GM21723 (cell line): ENCODE results near the gene LYZL1.
"Not testable (repeated sequence)": the region's sequence is repeated elsewhere in the genome, so short reads cannot be mapped to it uniquely, and the experiment has no call there.

Experiments
- ATAC-seq: cut with Tn5 transposase; IDR thresholded peaks from one replicate; pipeline ENCODE4 v1.9.1; 2021; ENCODE audit warnings: mild to moderate bottlenecking, moderate library complexity; ENCODE audit not compliant: unreplicated experiment

The LYZL1 gene

DNA sequence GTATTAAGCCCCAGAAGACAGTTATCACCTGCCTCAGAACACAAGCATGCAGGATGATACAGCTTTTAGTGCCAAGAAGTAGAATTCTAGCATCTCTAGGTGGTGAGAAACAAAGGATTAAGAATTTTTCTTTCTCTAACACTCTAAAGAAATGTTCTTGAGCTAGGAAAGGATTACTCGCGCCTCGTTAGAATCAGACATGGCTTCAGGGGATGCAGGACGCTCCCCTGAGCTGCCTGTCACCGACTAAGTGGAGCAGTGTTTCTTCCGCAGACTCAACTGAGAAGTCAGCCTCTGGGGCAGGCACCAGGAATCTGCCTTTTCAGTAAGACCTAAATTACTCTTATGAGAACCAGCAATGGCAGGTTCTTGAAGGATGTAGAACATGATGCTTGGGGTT, at the start of gene LYZL1:
Gene LYZL1 (plus strand): TSS at position 165 of the 400 bp plus-strand sequence. CDS start 2,798 bp downstream, outside the sequence.
- ATAC-seq, result not testable (repeated sequence)

DNA sequence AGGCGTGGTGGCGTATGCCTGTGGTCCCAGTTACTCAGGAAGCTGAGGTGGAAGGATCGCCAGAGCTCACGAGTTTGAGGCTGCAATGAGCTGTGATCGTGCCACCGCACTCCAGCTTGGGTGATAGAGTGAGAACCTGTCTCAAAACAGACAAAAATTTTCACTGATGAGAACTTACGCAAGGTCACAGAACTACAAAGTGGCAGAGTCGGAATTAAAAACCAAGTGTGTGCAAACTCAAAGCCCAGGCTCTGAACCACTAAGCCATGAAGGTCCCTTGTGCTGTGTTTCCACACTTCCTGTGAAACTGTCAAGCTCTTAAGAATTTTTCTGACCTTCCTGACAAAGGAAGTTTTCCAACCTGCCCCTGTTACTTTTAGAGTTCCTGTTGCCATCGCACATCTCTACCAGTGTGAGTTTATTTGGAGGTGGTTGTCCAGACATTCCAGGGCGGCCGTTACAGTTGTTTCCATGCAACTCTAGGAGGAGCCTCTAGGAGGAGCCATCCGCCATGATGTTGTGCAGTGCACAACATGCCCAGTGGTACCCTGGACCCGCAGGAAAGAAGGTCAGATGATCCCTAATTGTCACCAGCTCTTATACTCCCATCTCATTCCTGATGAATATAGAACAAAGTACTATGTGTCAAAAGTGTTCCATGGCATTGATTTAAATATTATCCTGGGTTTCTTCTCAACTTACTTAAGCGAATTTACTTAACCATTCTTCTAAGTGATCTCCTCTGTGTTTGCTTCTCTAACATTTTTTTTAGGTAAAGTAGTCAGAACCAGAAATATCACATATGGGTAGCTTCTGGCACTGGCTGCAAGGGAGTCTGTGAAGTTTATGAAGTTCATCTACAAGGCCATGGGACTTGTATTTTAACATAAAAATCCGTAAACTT, 49.0 kb upstream of the LYZL1 start:
- ATAC-seq, result no peak

DNA sequence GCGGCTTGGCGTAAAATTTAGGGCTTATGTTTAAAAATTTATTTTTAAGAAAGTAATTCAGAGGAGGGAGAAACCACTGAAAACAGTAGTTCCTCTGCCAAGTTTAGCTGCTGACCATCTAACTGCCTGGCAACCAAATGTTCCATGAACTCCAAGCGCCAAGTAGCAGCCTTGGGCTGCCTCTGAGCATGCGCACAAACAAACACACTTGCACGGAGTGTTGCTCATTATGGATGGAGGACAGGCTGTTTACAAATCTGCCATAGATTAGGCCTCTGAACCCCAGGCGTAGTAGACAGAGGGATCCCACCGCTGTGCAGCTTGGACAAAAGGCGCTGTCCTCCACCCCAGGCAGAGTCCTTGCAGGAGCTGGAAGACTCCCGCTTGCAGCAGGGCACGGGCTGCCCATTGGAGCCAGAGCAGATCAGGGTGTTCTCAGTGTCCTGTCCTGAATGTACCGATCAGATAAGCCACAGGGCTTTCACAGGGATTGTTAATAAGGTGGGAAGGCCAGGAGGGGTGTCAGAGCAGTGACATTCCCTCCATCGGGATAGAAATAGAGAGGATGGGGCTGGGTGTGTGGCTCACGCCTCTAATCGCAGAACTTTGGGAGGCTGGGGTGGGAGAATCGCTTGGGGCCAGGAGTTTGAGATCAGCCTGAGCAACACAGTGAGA, 47.7 kb upstream of the LYZL1 start:
- no peak for ATAC-seq

DNA sequence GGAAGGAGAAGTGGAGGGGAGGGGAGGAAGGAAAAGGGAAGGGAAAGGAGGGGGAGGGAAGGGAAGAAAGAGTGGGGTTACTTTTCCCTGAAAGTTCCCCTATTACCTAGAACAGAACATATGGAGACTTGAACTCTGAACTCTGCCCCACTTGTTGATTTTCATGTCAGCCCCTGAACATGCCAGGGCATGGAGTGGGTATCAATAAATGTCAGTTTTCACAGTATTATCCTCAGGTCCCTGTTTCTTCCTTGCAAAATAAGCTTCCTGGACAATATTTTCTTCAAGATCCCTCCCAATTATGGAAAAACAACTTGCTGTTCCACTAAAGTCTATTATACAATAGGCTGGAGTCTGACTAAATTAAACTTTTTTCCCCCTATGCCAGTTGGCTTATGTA, 46.9 kb upstream of the LYZL1 start:
- no peak for ATAC-seq

DNA sequence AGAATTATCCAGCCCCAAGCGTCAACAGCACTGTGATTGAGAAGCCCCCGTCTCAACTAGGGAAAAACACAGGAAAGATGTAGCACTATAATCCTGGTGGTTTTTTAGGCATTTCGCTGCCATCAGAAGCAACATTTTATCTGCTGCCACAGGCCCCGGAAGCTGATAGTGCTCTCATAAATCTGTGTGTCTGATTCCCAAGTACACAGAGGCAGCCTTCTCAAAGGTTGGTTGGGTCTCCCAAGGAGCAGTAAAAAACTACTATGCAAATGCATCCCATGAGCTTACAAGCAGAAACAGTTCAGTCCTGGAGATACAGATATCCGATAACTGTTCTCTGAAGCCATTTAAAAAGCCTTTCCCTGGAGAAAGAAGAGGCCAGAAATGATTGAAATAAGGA, 45.8 kb upstream of the LYZL1 start:
- ATAC-seq, result no peak

DNA sequence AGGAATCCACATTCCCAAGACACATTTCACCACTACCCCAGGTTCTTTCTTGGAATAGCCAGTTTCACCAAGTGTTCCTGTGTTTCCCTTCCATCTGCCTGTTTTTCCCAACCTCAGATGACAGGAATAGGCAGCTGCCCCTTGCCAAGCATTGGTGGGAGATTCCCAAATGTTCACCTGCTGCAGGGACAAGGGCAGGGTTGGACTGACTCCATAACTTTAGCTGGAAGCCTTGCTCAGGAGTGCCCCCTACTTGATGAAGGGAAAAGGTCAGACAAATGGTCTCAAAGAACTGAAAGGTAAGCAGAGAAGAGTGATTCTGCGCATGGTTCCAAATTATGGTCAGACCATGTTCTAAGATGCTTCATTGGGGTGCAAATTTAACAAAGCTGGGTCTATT, 45.1 kb upstream of the LYZL1 start:
- no peak for ATAC-seq

DNA sequence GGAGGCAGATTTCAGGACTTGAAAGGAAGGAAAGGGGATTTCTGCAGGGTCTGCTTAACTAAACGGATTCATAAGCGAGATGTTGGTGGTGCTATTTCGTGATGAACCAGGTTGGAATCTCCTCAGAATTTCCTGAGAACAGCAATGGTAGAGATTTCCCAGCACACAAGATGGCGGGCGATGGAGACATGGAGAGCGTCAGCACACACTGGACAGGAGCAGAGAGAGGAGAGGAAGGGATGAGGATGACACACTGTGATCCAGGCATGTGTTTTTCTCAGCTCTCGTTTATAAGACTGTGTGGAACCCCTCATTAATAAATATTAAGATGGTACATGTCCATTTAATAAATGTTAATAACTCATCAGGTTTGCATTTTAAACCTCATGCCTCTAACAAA, 43.9 kb upstream of the LYZL1 start:
- no peak for ATAC-seq

DNA sequence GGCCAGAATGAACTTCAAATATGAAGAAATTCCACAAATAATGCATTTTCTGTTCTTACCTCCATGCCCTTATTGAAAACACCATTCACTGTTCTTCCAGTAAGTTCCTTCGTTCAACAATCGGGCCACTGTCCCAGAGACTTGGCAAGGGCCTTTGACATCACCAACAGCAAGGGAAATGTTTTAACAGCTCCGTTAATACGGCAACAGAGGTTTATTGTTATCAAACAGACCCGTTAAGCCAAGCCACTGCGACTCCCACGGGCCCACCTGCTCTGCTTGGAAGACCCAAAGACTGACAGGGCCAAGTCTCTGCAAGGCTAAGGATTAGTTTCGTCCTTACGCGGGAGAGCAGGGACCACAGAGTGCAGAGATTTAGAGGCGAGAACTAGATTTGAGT, 43.4 kb upstream of the LYZL1 start:
- ATAC-seq, result no peak

DNA sequence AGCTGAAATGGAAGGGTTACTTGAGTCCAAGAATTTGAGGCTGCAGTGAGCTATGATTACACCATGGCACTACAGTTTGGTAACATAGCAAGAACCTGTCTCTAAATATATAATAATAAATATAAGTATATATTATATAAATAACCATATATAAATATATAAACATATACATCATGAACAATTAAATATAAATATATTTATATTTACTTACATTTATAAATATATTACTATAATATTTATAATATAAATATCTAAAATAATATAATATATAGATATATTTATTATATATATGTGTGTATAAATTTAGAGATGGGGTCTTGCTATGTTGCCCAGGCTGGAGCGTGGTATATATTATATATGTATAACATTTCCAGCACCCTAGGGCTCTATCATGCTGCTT, 42.4 kb upstream of the LYZL1 start:
- no peak for ATAC-seq

DNA sequence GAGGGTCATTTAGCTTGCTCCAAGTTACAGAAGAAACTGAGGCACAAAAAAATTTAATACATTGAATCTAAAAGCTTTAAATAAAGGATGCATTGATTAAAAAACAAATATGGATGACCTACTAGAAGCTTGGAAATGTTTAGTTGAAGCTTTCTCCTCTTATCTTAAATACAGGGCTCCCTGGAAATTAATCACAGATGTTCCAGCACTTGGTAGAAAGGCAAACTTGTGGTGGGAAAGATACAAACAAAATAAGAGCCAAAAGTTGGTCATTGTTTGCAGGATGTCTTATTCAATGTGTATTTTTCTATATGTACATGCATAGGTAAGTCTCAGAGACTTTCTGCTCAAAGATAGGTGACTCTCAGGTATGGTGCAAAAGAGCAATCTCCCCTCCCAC, 40.7 kb upstream of the LYZL1 start:
- ATAC-seq, result no peak

DNA sequence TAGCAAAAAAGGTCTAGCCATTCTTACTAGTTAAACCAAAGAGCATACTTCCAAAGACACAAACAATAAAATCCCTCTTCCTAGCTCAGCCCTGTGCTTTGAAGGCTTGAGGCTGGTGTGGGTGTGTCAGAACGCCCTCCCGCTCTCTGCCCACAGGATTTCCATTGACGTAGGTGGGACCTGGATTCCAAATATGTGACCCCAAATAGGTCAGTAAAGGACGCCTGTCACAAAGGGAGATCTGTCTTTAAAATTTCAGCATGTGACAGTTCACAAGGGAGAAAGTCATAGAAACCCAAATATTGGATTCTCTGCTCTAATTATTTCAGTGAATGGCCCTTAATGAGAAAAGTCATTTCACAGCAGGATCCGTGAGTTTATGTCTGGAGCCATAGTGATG, 39.9 kb upstream of the LYZL1 start:
- no peak for ATAC-seq

DNA sequence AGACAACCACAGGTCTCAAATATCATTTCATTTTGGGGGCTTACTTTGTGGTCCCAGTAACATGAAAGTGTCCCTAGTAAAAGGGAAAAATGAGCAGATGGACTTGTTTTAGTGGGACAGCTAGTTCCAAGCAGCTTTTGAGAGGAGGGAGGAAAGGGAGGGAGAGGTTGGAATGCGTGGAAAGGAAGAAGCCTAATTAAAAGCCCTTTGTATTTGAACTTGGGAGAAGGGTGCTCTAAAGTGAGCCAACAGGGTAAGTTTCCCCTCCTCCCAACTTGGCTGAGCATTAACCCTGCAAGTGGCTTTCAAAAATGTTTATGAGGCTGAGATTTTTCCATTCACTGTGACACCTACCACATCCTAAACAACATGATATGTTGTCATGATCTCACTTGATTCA, 38.8 kb upstream of the LYZL1 start:
- no peak for ATAC-seq

DNA sequence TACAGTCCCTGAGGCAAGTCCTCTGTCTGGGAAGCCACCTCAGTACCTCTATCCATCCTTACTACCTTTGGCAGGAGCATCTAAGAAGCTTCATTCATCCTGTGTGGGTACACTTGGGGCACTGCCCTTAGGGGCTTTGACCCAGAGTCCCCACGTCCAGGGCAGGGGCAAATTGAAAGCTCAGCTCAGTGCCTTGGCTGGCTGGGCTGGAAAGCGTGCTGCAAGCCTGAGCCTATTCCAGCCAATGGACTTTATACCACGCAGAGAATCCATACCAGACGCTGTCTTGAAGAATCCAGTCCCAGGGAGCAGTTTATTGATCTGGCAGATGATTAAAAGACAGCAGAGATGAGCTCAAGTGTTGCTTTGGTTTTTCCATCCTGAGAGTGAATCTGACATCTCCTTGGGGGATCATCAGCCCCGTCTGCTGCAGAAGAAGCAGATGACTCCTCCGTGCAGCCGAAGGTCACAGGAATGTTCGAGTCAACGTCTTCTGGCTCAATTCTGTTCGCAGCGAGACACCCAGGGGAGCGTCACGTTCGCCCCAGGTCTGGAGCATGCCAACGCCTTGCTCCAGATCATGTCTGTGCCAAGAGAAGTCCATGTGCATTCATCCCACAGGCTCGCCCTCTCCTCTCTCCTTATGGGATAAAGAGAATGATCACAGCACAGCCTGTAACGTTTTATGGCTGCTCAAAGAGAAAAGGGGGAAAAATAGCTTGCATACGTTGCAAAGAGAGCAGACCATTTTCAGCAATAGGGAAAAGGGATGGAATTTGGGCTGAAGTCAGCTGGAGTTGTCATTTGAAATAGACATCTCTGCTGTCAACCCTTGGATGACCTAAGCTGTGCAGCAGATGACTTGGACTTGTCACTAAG, 35.8 kb upstream of the LYZL1 start:
- ATAC-seq, result no peak

DNA sequence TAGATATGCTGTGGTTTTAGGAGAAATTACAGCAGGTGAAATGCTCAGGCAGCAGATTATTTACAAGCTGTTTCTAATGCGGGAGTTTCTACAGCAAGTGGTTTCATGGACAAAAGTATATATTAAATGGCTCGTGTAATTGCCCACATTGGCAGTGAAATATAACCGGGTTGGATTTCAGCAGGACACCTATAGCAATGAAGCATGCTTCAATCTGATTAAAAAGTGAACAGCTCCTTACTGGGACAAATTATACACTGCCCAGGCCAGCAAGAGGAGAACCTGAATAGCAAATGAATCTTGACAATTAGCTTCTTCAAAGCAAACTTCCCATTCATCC, 35.2 kb upstream of the LYZL1 start:
- ATAC-seq, result no peak

DNA sequence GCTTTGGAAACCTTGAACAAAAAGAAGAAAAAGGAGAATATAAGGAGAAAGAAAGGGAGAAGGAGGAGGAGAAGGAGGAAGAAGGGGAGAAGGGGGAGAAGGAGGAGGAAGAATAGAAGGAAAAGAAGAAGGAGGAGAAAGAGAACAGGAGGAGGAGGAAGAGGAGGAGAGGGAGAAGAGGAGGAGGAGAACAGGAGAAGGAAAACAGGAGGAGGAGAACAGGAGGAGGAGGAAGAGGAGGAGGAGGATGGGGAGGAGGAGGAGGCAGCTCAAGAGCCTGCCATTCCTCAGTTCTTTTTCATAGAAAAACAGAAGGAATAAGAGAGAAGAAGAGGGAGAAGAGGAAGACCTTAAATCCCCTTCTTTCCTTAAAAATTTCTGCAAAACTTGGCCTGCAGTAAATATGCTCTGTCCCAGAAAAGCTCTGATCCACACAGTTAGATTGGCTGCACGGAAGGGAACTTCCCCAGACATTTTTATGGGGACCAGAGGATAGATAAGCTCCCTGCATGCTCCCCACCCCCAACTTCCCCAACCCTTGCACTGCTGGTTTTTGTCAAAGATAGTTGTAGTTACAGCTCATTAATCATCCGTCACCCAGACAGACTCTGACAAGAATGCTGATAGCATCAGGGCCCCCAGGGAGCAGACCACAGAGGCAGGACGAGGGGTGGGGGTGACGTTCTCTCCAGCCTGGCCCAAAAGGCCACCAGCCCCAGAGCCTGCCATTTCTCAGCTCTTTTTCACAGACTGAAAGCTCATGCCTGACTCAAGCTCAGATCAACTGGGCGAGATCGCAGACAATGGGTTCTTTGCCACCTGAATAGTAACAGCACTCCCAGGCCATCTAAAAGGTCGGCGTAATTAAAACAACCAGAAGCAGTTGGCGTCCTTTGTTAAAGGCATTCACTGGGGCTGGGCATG, 34.5 kb upstream of the LYZL1 start:
- ATAC-seq, result no peak

DNA sequence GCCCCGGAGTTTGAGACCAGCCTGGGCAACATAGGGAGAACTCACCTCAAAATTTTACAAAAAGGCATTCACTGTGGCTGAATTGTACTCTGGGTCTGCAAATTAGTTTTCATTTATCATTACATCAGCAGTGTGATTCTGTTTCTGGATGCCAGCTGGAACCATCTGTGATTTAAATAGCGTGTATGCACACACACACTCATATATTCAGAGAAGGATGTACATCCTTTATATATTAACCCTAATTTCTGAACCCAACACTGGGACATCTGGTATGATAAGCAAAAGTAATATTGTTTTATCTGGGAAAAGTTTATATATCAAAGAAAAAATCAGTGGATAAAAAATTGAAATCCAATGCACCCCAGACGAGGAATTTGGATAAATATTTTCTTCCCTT, 33.8 kb upstream of the LYZL1 start:
- ATAC-seq, result no peak

DNA sequence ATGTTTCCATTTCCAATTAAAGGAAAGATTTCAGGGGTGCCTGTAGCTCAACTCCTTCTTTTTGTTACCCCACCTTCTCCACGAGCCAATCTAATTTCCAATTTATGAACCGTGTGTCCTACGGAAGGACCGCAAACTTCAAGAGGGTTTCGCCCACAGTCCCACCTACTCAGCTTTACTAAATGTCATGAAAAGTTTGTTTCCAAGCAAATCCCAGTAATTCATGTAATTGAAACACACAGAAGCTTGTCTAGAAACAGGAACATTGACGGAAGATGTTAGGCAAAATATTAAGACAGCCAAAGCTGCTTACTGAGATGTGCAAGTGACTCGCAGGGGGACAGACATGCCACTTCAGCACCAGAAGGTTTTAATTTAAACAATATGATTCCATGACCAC, 32.9 kb upstream of the LYZL1 start:
- ATAC-seq, result no peak

DNA sequence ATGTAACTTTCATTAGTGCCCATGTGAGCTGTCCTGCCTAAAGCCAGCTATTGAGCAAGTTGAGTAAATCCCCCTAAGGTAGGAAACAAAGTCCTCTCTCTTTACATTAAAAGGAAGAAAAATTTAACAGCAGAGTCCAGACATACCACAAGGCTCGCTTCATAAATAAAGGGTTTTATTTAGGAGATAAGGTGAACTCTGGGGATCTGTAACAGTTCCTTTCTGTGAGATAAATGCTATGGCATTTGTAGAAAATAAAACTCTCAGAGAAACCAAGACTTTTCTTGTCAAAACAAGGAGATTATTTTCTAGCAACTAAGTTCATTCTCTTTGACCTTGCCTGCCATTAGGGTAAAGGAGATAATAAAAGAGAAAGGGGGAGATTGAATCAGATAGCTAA, 32.3 kb upstream of the LYZL1 start:
- no peak for ATAC-seq

DNA sequence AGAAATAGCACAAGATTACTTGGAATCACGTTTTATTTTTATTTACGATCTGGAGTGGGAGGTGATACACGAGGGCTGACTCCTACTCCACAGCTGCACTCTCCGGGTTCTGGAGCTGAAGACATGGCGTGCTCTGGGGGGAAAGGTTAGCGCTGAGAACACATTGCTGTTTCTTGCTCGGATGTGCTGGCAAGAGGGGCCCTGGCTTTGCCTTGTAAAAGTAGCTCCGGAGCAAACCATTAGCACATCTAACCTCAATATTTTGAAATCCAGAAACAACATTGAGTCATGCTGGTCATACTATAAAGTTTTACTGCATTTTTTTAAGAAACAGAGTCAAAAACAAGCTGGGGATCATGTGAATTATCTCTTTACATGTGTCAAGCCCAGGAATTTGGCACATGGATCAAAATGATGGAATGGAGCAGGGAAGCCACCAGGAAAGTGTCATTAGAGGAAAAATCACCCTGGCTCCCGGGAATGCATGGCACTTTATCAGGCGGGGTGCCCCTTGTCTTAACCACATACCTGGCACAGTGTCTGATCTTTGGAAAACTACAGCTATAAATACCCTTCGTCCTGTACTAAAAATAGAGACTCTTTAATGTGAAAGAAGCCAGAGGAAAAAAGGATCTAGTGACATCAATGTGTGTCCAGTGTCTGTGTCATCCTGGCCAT, 31.6 kb upstream of the LYZL1 start:
- no peak for ATAC-seq

DNA sequence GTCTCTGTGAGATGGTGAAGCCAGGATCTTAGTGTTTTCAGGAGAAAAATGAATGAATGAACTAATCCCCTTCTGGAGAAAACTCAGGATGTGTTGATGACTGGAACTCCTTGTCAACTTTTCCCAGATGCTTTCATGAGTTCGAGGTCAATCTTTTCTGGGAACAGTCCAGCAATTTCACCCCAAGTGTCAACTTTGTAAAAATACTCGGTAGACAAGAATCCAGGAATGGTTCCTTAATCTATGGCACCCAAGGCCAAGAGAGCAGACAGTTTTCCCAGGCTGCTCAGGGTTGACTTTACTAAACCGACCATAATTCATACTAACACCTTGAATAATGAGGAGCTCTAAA, 31.1 kb upstream of the LYZL1 start:
- ATAC-seq, result no peak
